Measurements from ENCODE around the gene SMG9. TPM values are rescaled to one million over a fixed set of nuclear protein-coding genes. Genes with fewer than 3 reads are reported as not detected.

SMG9 gene
- total RNA-seq, 1 experiment from 2014 or later, result 52.2 TPM

DNA sequence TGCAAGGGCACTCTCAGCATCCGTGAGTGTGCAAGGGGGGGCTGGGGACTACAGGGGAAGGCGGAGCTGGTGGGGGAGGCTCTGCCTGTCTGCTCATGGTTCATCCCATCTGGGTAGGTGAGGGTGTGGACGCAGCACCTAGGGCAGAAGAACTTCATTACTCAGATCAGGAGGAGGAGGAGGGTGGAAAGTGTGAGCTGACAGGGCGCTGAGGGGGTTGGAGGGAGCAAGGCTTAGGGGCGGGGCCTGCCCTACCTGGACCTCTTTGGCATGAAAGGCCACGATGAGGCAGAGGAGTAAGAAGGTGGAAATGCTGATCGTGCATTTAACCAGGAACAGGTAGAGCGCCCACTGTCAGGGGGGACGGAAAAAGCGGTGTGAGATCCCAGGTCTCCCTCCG lies 21.5 kb upstream of the SMG9 start:
- H3K36me3 Mint-ChIP-seq (ENCODE audit: insufficient read depth in 1 of 3, low read depth in 3 of 3), result no peaks in the 10 kb centered on the region; a peak in 2 of 7 replicates
- no peak overlapping the region for H3K18ac ChIP-seq (ENCODE audit: insufficient read length, low read depth, low read length)
- H3K14ac ChIP-seq (ENCODE audit: insufficient read depth, low read length), result no peak overlapping the region
- H2BK15ac ChIP-seq (ENCODE audit: low read depth, low read length), result no peak overlapping the region
- DNase-seq, result no peak
- no peak overlapping the region for H2BK120ac ChIP-seq (ENCODE audit: low read depth, low read length, poor library complexity, severe bottlenecking)
- H3K23ac ChIP-seq (ENCODE audit: insufficient read length, low read depth, low read length), result no peak overlapping the region
- H3K4me1 Mint-ChIP-seq, result peaks cover 39 to 55% of the 10 kb centered on the region in 2 experiments
- no peak overlapping the region for H4K5ac ChIP-seq (ENCODE audit: insufficient read length, low read depth, low read length)
- no peak overlapping the region for H3K4ac ChIP-seq (ENCODE audit: low read depth, low read length)
- no peaks in the 10 kb centered on the region; a peak in 1 of 5 replicates for H3K9me3 Mint-ChIP-seq
- H3K27me3 Mint-ChIP-seq (ENCODE audit: low read depth), result peaks cover 71% of the 10 kb centered on the region
- no peak overlapping the region for H2BK12ac ChIP-seq (ENCODE audit: insufficient read length, low read depth, low read length)
- no peak overlapping the region for H2BK20ac ChIP-seq (ENCODE audit: low read depth, low read length, poor library complexity, severe bottlenecking)
- H3K27ac Mint-ChIP-seq, result no peak overlapping the region
- no peaks in the 10 kb centered on the region for H4K20me1 ChIP-seq (ENCODE audit: control insufficient read depth, insufficient read depth, insufficient read length)
- WGBS (ENCODE audit: extremely low coverage, insufficient read length, low lambda C conversion rate), result no CpG with 5 or more reads among the region's 11 CpGs
- H3K27me3 ChIP-seq (ENCODE audit: insufficient read depth, low read length), result peaks cover 12% of the 10 kb centered on the region; the same call in 1 of the 2 replicates
- no peak overlapping the region for H2AK5ac ChIP-seq (ENCODE audit: insufficient read length, low read length)
- no peak overlapping the region for H3T11ph ChIP-seq (ENCODE audit: low read length)
- no peak overlapping the region for H3K4me2 ChIP-seq (ENCODE audit: insufficient read depth, insufficient read length, low read length)
- no peaks in the 10 kb centered on the region for H3K79me2 ChIP-seq (ENCODE audit: insufficient read depth, low read length)
- peaks cover 7% of the 10 kb centered on the region for H3K23me2 ChIP-seq (ENCODE audit: insufficient read length, low read depth, low read length, poor library complexity, severe bottlenecking)
- no peak overlapping the region for H3K56ac ChIP-seq (ENCODE audit: insufficient read length, low read depth, low read length)
- H3K4me3 Mint-ChIP-seq, result peak overlapping the region in 1 of 2 experiments; percentile 46; a peak in 3 of 5 replicates
- no peak overlapping the region for H4K91ac ChIP-seq (ENCODE audit: insufficient read length, low read depth, low read length)
- TF ChIP-seq, protein P1, sequence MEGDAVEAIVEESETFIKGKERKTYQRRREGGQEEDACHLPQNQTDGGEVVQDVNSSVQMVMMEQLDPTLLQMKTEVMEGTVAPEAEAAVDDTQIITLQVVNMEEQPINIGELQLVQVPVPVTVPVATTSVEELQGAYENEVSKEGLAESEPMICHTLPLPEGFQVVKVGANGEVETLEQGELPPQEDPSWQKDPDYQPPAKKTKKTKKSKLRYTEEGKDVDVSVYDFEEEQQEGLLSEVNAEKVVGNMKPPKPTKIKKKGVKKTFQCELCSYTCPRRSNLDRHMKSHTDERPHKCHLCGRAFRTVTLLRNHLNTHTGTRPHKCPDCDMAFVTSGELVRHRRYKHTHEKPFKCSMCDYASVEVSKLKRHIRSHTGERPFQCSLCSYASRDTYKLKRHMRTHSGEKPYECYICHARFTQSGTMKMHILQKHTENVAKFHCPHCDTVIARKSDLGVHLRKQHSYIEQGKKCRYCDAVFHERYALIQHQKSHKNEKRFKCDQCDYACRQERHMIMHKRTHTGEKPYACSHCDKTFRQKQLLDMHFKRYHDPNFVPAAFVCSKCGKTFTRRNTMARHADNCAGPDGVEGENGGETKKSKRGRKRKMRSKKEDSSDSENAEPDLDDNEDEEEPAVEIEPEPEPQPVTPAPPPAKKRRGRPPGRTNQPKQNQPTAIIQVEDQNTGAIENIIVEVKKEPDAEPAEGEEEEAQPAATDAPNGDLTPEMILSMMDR (conservative IDR thresholded peaks at IDR 0.05), result no peak
- H2AFZ ChIP-seq (ENCODE audit: low read length), result no peak overlapping the region
- no peaks in the 10 kb centered on the region for H3K9me3 ChIP-seq (ENCODE audit: control insufficient read depth, low read depth, low read length)
- H3K79me1 ChIP-seq (ENCODE audit: insufficient read depth, low read depth, low read length, poor library complexity, severe bottlenecking), result no peaks in the 10 kb centered on the region
- no peak overlapping the region for H3K9ac ChIP-seq (ENCODE audit: extremely low read depth, insufficient read length, low read length)
- no peak overlapping the region for H3K27ac ChIP-seq (ENCODE audit: insufficient read length, low read depth, low read length)
- no peak overlapping the region for H4K8ac ChIP-seq (replicated peaks; ENCODE audit: insufficient read length, low read depth, low read length)
- H2BK5ac ChIP-seq (ENCODE audit: insufficient read length, low read length), result no peak overlapping the region
- peaks cover 7% of the 10 kb centered on the region; the same call in 1 of the 2 replicates for H3K4me1 ChIP-seq (ENCODE audit: insufficient read depth, low read length)

All from H9 (cell line).